ENCODE data around the gene TRAF2.

TRAF2 gene

DNA sequence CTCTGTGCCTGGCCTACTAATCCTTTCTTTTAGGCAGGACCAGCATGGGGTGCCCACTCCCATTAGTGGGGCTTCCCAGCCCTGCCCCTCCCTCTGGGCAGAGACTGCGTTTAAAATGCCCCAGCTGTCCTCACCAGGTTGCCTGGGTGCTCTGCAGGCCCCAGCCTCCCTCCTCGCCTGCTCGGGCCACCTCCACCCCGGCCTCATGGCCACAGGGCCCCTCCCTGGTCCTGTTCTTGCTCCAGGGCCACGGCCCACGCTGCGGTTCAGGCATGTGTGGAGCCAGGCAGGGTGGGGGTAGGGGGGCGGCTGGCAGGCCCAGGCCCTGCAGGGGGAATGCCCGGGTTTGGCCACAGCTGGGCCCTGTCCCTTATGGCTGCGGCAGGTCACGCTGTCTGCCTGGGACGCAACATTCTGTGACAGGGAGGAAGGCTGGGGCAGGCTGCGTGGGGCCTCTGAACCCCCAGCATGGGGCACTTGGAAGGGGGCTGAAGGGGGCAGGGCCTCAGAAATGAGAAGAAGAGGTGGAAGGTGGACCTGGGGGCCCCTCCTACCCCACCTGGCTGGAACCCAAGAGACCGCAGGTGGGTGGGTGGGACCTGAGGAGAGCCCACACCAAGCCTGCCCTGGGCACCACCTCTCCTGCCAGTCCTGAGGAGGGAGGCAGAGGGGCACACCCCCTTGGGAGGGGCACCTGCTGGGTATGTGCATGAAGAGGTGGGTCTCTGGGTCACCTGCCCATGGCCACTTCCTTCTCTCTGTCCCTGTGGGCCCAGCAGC lies 65.4 kb downstream of the TRAF2 start, which contains the start of gene LCN12:
Gene LCN12, plus strand, starts transcription at position 733 of the 780 bp plus-strand sequence. CDS start 55 bp downstream, outside the sequence.
- DNase-seq: no peak

DNA sequence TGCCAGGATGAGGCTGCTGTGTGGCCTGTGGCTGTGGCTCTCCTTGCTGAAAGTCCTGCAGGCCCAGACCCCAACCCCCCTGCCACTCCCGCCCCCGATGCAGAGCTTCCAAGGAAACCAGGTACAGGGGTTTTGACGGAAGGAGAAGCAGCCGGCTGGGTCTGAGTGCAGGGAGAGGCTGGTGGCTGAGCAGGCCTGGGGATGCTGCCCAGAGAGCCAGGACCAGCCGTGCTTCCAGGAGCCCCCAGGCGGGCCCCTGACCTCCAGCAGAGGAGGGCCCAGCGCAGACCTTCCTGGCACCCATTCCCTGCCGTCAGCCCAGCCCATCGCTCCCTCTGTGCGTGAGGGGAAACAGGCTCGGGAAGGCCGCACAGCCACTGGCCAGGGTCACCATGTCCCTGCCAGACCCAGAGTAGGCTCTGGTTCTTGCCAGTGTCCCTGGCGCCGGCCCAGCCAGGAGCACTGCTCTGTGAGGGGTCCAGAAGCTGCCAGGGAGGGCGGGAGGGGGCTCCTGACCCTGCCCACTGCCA lies 66.1 kb downstream of the TRAF2 start:
- DNase-seq: no peak

DNA sequence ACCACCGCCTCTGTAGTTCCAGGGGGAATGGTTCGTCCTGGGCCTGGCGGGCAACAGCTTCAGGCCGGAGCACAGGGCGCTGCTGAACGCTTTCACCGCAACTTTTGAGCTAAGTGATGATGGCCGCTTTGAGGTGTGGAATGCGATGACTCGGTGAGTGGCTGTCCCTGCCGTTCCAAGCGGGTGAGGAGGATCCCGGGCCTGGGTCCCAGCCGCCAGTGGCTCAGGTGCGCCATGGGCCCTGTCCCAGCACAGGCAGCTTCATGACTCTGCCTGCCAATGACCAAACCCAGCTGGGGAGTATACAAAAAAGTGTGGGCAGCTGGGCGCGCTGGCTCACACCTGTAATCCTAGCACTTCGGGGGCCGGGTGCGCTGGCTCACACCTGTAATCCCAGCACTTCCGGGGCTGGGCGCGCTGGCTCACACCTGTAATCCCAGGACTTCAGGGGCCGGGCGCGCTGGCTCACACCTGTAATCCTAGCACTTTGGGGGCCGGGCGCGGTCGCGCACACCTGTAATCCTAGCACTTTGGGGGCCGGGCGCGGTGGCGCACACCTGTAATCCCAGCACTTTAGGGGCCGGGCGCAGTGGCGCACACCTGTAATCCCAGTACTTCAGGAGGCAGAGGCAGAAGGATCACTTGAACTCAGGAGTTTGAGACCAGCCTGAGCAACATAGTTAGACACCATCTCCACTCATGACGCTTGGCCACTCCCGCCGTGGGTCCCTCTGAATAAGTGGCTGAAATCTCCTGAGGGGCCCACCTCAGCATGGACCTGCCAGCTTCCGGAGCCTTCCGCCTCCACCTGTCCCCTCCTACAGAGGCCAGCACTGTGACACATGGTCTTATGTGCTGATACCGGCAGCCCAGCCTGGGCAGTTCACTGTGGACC lies 66.8 kb downstream of the TRAF2 start:
- no peak for DNase-seq

DNA sequence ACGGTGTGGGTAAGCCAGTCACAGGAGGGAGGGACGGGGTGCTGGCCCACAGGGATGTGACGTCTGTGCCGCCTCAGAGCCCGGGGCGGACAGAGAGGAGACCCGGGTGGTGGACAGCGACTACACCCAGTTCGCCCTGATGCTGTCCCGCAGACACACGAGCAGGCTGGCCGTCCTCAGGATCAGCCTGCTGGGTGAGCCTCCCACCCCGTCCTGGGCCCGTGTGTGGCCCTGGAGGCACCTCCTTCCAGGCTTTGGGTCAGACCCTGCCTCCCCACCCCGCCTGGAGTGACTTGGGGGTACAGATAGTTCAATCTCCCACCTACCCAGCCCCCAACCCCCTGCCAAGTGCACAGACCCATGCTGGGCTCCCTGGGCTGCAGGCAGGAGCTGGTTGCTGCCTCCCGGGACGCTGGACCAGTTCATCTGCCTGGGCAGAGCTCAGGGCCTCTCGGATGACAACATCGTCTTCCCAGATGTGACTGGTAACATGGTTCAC lies 67.5 kb downstream of the TRAF2 start:
- DNase-seq: no peak

DNA sequence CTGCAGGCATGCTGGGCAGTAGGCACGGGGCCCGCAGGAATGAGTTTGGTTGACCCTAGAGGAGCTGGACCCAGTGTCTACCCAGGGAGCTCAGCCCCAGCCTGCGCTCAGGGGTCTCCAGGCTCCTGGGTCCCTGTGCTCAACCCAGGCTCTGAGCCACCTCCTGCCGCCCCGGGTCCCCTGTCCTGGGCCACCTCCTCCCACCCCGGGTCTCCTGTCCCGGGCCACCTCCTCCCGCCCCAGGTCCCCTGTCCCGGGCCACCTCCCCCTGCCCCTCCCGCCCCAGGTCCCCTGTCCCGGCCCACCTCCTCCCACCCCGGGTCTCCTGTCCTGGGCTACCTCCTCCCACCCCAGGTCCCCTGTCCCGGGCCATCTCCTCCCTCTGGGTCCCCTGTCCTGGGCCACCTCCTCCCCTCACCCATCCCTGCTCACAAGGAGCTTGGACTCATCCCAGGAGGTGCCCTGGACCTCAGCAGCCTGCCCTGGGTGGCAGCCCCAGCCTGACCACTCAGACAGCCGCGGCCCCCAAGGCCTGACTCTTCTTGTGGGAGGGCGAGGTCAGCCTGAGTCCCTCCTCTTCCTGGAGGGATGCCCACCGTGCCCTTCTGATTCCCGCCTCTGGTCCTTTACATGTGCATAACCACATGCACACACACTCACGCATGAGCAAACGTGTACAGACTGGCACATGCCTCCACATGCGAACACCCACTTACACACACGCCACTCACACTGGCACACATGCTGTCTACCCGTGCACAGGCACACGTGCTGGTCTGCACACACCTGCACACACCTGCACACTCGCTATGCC lies 68.2 kb downstream of the TRAF2 start:
- DNase-seq: no peak

DNA sequence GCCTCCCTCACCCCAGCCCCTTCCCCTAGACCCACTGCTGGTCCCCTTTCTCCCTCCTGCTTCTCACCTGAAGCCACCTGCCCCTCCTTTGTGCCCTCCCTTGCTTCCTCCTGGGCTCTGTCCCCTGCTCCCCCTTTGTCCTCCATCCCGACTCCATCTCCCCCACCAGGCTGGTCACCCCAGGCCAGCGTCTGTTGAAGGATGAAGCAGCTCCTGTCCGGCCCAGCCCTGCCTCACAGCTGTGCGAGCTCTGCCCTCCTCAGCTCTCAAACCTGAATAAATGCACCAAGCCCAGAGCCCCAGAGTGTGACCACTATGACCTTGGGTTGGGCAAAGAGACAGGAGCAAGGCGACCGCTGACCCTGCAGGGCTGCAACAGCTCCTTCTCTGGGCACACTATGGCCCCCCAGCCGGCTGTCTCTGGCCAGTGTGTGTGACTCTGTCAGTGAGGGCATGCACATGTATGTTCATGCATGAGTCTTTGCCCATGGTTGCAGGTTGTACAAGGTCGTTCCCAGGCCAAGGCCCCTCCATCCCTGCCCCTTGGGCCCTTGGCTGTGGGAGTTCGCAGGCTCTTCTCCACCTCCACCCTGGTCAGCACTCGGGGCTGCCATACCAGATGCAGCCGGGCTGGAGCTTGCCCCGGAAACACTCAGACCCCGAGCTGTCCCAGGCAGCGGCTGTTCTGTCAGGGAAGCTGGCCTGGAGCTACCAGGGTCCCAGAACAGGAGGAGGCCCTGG lies 69.1 kb downstream of the TRAF2 start:
- no peak for DNase-seq

DNA sequence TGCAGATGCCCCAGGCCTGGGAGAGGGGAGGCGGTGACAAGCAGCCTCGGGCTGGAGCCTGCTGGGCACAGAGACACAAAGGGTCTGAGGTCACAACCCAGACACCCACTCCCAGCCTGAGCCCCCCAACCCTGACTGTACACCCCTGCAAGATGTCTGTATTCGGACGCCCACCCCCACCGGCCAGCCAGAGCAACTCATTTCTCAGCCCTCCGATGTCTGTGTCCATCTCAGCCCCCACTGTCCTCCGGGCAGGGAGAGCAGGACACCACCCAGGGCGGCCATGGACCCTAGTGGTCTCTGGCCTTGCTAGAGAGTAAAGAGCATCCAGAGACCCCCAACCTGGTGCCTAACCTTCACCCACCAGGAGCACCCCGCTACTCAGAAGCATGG lies 69.6 kb downstream of the TRAF2 start:
- no peak for DNase-seq

DNA sequence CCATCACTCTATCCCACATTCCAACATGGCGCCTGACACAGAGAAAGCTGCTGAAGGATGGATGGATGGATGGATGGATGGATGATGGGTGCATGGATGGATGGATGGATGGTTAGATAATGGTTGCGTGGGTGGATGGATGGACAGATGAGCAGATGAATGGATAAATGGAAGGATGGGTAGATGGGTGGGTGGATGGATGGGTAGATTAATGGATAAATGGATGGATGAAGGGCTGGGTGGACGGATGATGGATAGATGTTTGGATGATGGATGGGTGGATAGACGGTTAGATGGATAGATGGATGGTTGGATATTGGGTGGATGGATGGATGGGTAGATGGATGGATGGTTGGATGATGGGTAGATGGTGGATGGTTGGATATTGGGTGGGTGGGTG lies 70.3 kb downstream of the TRAF2 start:
- DNase-seq: no peak

DNA sequence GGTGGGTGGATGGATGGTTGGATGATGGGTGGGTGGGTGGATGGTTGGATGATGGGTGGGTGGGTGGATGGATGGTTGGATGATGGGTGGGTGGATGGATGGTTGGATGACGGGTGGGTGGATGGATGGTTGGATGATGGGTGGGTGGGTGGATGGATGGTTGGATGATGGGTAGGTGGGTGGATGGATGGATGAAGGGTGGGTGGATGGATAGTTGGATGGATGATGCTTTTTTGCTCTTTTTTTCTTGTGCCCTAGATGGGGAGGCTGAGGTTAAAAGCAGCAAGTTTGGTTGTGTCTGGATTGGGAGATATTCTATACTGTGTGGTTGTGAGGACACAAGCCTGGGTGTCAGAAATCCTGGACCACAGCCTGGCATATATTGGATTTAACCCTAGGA lies 71.1 kb downstream of the TRAF2 start:
- no peak for DNase-seq

DNA sequence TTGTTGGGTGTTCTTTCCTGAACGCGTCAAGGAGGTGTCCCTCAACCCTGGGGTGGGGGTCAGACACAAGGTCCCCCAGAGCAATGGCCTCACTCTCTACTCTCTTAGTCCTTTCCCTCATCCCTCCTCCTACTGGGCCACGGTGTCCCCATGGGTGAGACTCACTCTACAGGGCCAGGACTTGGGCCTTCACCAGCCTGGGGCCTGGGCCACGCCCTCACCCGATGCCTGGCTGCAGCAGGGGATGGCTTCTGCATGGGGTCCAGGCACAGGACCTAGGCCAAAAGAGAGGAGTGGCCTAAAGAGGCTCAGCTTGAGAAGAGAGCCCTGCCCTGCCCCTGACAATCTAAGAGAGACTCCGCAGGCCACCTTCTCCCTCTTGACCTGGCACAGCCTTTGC lies 71.6 kb downstream of the TRAF2 start:
- no peak for DNase-seq

DNA sequence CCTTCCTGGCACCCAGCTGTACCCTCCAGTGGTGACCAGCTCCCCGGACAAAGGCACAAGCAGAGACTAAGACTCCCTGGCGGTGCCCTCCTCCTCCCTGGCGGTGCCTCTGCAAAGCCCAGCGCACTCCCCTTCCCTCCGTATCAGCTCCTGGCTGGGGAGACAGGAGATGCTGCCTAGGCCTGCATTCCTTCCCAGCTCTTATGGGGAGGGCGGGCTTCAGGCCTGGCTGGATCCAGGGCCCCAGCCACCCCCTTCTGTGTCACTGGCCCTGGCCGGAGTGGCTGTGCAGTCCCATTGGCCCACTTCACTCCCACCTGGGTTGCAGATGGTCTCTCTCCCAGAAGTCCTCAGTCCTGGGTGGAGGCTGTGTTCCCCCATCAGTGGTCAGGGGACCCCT lies 72.2 kb downstream of the TRAF2 start:
- no peak for DNase-seq

DNA sequence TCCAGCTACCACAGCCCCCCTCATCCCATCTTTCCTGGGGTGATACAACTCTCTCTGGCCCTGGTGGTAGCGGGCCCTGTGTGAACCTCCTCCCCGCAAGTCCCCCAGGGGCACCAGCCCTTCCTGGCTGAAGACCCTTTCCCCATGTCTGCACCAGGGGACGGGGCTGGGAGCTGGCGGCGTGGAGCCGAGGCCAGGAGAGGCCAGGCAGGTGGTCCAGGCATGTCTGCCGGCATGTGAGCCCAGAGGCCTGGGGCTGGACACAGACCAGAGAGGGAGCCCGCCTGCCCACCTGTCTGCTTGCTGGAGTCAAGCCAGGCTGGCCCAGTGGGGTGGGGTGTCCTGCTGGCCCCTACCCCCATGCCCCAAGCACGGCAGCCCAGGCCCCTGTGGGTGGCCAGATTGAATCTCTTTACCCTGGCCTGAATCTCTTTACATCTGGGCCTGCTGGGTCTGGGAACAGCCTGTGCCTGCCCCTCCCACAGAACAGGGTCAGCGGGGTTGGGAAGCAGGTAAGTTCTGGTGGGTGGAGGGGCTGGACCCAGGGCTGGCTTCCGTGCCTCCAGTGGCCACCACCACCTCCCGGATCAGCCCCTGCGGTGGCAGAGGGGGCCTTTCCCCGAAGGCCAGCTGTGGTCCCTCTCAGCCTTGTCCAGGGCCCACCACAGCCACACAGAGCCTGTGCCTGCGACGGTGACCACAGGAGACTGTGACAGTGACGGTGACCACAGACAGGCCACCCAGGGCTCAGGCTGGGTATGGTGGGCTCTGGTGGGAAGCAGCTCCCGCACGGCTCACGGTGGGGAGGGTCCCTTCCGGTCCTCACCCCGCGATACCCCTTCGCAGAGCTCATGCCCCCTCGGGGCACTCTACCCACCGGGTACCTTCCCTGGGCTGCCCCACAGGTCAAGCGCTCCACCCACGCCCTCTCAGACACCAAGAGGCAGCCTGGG lies 72.9 kb downstream of the TRAF2 start:
- no peak for DNase-seq

DNA sequence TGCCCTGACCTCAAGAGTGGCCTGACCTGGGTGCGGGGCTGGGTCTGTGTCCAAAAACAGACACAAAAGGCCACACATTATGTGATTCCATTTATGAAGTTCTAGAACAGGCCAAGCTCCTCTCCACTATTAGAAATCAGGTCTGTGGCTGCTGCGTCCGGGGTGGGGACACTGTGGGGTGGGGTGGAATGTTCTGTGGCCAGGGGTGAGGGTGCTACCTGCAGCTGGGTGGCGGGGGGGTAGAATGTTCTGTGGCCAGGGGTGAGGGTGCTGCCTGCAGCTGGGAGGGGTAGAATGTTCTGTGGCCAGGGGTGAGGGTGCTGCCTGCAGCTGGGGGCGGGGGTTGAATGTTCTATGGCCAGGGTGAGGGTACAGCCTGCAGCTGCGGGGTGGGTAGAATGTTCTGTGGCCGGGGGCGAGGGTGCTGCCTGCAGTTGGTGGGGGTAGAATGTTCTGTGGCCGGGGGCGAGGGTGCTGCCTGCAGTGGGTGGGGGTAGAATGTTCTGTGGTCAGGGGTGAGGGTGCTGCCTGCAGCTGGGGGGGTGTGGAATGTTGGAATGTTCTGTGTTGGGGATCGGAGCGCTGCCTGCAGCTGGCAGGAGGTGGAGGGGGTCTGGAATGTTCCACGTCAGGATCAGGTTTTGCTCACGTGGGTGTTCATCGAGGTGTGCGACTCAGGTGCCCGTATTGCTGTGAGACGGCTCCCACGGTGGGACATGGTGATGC lies 74.1 kb downstream of the TRAF2 start:
- no peak for DNase-seq

DNA sequence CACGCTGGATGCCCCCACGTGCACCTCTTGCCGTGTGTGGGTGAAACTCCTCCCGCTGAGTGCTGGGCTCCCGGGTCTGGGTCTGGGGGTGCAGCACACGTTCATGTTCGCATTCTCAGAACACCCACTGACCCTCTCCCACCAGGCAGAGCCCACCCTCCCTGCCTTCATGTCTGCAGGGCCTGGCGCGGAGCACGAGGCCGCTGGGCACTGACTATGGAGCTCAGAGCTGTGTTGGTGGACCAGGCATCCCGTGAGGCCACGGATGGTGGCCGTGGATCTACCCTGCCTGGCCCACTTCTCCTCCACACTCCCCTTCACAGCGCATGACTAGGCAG lies 74.6 kb downstream of the TRAF2 start:
- DNase-seq: no peak

DNA sequence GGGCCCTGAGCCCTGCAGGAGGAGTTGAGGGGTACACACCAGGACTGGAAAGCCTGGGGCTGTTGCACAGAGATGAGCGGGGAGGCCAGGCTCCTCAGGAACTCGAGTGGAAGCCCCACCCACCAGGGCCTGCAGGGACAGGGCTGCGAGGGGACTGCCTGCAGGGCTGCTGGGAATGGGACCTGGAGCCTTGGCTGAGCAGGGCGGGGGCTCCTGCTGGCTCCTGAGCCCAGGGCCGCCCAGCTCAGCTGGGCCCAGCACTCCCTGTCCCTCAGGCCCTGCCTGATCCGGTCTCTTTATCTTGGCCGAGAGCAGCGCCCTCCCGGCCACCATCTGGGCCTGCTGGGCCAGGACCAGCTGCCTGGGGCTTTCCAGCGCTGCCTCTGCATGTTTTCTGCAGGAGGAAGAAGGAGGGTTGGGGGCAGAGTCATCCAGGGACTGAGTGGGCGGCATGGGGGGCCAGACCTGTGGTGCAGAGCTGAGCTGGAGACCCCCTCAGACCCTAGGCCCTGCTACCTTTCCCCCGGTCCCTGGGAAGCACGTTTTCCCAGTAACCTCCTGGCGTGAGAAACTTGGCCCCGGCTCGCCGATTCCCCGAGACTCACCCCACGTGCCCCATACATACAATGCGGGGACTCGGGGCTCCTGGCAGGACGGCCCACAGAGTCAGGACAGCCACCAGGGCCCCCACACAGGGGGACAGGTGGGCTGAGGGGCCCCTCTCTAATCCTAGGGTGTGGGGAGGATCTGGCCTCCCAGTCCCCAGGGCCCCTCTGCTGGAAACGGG lies 75.2 kb downstream of the TRAF2 start:
- DNase-seq: no peak

DNA sequence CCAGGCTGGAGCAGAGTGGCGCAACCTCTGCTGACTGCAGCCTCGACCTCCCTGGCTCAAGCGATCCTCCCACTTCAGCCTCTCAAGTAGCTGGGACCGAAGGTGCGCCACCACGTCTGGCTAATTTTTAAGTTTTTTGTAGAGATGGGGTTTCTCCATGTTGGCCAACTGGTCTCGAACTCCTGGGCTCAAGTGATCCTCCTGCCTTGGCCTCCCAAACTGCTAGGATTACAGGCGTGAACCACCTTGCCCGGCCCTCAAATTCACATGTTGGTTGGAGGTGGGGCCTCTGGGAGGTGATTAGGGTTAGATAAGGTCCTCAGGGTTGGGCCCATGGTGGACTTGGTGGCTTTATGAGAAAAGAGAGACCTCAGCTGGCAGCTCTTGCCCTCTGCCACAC lies 75.8 kb downstream of the TRAF2 start:
- DNase-seq: no peak

DNA sequence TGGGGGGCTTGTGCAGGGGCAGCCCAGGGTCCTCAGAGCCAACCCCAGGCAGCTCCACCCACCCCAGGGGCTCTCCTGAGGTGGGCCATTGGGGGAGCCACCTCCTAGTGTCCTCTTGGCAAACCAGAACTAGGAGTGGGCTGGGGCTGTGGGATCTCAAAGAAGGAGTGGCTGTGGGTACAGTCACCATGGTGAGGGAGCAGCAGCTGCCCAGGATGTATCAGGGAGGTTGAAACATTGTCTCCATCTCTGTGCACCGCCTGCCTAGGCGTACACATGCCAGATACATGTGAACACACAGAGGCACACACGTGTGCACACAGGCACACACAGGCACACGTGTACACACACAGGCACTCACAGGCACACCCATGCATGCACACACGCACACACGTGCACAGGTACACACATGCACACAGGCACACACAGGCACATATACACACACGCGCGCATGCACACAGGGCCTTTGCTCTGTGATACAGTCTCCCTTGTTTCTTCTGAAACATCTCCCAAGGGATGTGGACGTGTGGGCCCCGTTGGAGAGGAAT lies 76.5 kb downstream of the TRAF2 start:
- no peak for DNase-seq

DNA sequence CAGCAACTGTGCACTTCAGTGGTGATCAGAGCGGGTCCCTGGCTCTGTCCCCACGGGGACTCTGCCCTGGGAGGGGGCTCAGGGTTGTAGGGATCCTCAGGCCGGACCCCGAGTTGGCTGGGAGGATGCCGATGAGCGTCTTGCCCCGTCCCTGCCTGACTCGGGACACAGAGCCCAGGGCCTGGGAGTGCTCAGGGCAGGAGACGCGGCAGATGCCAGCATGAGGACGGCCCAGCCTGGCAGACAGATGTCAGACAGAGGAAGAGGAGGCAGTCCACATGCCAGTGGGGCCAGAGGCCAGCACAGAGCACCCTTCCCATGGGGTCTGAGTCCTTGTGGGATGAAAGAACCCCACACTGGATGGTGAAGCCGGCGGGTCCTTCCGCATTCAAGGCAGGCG lies 77.0 kb downstream of the TRAF2 start:
- DNase-seq: no peak

DNA sequence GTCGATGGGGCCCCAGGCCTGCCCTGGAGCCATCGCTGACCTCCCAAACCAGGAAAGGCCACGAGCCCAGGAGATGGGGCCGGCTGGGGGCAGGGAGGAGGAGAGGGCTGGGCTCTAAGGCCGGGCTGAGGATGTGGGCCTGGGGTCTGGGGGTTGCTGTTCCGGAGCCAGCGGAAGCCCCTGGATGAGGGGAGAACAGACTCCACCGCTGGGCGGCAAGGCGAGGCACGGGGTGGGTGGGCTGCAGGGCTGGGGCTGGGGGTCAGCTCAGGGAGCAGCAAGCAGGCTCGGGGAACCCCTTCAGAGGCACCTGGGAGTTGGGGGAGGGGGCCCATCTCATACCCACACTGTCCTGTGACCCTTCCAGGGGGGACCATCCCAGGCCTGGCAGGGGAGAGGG lies 77.4 kb downstream of the TRAF2 start:
- no peak for DNase-seq
